CD14-positive monocyte (primary cell): ENCODE data around the gene FAM110C. TPM values are rescaled to one million over a fixed set of nuclear protein-coding genes. Genes with fewer than 3 reads are reported as not detected.
A peak's percentile ranks its signal among the peaks of the same experiment; 100 is the strongest.
"Not testable (repeated sequence)": the region's sequence is repeated elsewhere in the genome, so short reads cannot be mapped to it uniquely, and the experiment has no call there.

Experiments
- DNase-seq, 3 donors: peaks; one replicate each; pipeline ENCODE4 v3.0.0-alpha.2; 2011 to 2022
- H2AFZ ChIP-seq: 2 replicates; pipeline ENCODE4 v1.6.0; 2012; ENCODE audit warnings: mild to moderate bottlenecking, low read depth, low read length, inconsistent platforms; ENCODE audit not compliant: insufficient read depth, poor library complexity, severe bottlenecking
- H3K27ac ChIP-seq, 2 donors: 1 replicate in 1 of 2; 2 replicates in 1 of 2; pipeline ENCODE4 v1.5.1; 2012 to 2013; ENCODE audit warnings: low read length in 2 of 2, control low read depth in 1 of 2, inconsistent platforms in 1 of 2, low read depth in 1 of 2, mild to moderate bottlenecking in 1 of 2
- H3K27me3 ChIP-seq, 2 donors: one replicate each; pipeline versions ENCODE4 v1.6.0 to v1.6.1; 2011 to 2013; ENCODE audit warnings: low read length in 2 of 2; ENCODE audit not compliant: control insufficient read depth in 2 of 2, insufficient read depth in 2 of 2
- H3K36me3 ChIP-seq, 2 donors: replicated peaks in 1 of 2; 1 replicate in 1 of 2; 2 replicates in 1 of 2; pipeline versions ENCODE4 v1.5.1 to v1.6.1; 2012 to 2013; ENCODE audit warnings: low read length in 2 of 2, control low read depth in 1 of 2, inconsistent platforms in 1 of 2, mild to moderate bottlenecking in 1 of 2; ENCODE audit not compliant: insufficient read depth in 2 of 2, control insufficient read depth in 1 of 2
- H3K4me1 ChIP-seq, 2 donors: 1 replicate in 1 of 2; 2 replicates in 1 of 2; pipeline versions ENCODE4 v1.5.1 to v1.6.1; 2012 to 2013; ENCODE audit warnings: low read length in 2 of 2, control low read depth in 1 of 2, inconsistent platforms in 1 of 2, mild to moderate bottlenecking in 1 of 2, moderate library complexity in 1 of 2; ENCODE audit not compliant: insufficient read depth in 2 of 2, control insufficient read depth in 1 of 2
- H3K4me2 ChIP-seq: replicated peaks from 2 replicates; pipeline ENCODE3; 2012; ENCODE audit warnings: low read length, moderate library complexity, mild to moderate bottlenecking; ENCODE audit not compliant: poor library complexity, severe bottlenecking; ENCODE audit errors: extremely low read depth
- H3K4me3 ChIP-seq, 3 experiments: fragments of 200-600 bp in 1 of 3; sonication (generic) in 1 of 3; replicated peaks in 1 of 3; 1 replicate in 2 of 3; 2 replicates in 1 of 3; pipeline ENCODE4 v1.5.1; 2011 to 2013; ENCODE audit warnings: low read length in 3 of 3, mild to moderate bottlenecking in 3 of 3, control low read depth in 2 of 3, low read depth in 2 of 3, inconsistent platforms in 1 of 3, moderate library complexity in 1 of 3
- H3K79me2 ChIP-seq: 2 replicates; pipeline ENCODE4 v1.6.0; 2012; ENCODE audit warnings: mild to moderate bottlenecking, control low read depth, inconsistent platforms, low read length, moderate library complexity; ENCODE audit not compliant: insufficient read depth
- H3K9ac ChIP-seq: 2 replicates; pipeline ENCODE4 v1.6.0; 2017; ENCODE audit warnings: low read length, mild to moderate bottlenecking; ENCODE audit not compliant: insufficient read depth, poor library complexity, severe bottlenecking
- H3K9me3 ChIP-seq, 2 donors: replicated peaks in 1 of 2; 1 replicate in 1 of 2; 2 replicates in 1 of 2; pipeline versions ENCODE4 v1.5.1 to v1.6.1; 2012 to 2013; ENCODE audit warnings: low read length in 2 of 2, control low read depth in 1 of 2; ENCODE audit not compliant: control insufficient read depth in 1 of 2, insufficient read depth in 1 of 2
- H4K20me1 ChIP-seq: 2 replicates; pipeline ENCODE4 v1.6.0; 2012; ENCODE audit warnings: mild to moderate bottlenecking, low read length, control low read depth, moderate library complexity; ENCODE audit not compliant: insufficient read depth
- H3K27ac Mint-ChIP-seq, 7 donors: one replicate each; pipeline ENCODE4 v1.8.0; 2020; ENCODE audit warnings: mild to moderate bottlenecking in 7 of 7, mixed read lengths in 7 of 7, moderate library complexity in 6 of 7, inconsistent platforms in 2 of 7
- H3K27me3 Mint-ChIP-seq, 3 donors: one replicate each; pipeline ENCODE4 v1.8.0; 2021 to 2022; ENCODE audit warnings: low read depth in 3 of 3, mild to moderate bottlenecking in 3 of 3, mixed read lengths in 3 of 3, moderate library complexity in 3 of 3, inconsistent platforms in 1 of 3
- H3K36me3 Mint-ChIP-seq, 2 donors: one replicate each; pipeline ENCODE4 v1.8.0; 2020; ENCODE audit warnings: mixed read lengths in 2 of 2, inconsistent platforms in 1 of 2, mild to moderate bottlenecking in 1 of 2
- H3K4me1 Mint-ChIP-seq: one replicate; pipeline ENCODE4 v1.8.0; 2020; ENCODE audit warnings: mild to moderate bottlenecking, mixed read lengths
- H3K4me3 Mint-ChIP-seq, 2 donors: one replicate each; pipeline ENCODE4 v1.8.0; 2020; ENCODE audit warnings: mild to moderate bottlenecking in 2 of 2, mixed read lengths in 2 of 2, moderate library complexity in 1 of 2
- H3K9me3 Mint-ChIP-seq, 7 donors: one replicate each; pipeline ENCODE4 v1.8.0; 2020 to 2022; ENCODE audit warnings: mixed read lengths in 7 of 7, mild to moderate bottlenecking in 6 of 7, moderate library complexity in 6 of 7, inconsistent platforms in 2 of 7
- WGBS: methylation state at CpG from one replicate; pipeline ENCODE4 v1.1.5; 2013; ENCODE audit warnings: missing lambda C conversion rate; ENCODE audit not compliant: insufficient coverage; 5-methylcytosine and 5-hydroxymethylcytosine counted together
- intact Hi-C, 2 donors: fragments of 100-400 bp; cut with micrococcal nuclease; formaldehyde crosslinking; loops; one replicate each; pipeline versions ENCODE4 v1.15.0 to v1.15.1; 2023
- polyA plus RNA-seq, 3 donors: library from polyadenylated mRNA; depleted of rRNA in 1 of 3; unstranded in 2 of 3; stranded (reverse) in 1 of 3; fragments of 300-500 nt in 2 of 3; fragments of >200 nt in 1 of 3; fragmentation: Illumina TruSeq in 2 of 3; gene quantifications; 1 replicate in 2 of 3; 2 replicates in 1 of 3; pipeline ENCODE4 v1.2.3, GENCODE V29; 2012 to 2021
- TF ChIP-seq, protein P1 (sequence below): fragments of 200-600 bp; IDR thresholded peaks from one replicate; pipeline ENCODE4 v1.8.0; 2022; ENCODE audit warnings: antibody characterized with exemption, mild to moderate bottlenecking

Gene FAM110C
- polyA plus RNA-seq, 3 donors: not detected

DNA sequence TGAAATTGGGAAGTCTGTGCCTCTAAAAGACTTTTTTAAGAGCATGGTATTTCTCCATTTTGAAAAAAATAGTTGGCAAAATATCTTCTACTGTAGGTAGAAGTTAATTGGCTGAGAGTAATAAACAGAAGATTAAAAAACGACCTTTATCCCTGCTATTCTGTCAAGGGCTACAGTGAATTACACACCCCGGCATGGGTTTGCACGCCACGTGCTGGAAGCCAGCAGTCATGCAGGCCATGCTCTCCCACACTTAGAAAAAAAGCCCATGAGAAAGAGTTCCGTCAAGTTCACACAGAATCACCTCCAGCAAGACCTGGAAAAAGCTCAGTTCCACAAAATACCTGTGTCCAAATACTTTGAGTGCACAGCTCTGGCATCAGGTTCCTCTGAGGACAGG, 26.8 kb downstream of the FAM110C start:
- H3K4me1 ChIP-seq: no peaks in the 10 kb centered on the region
- H3K27me3 ChIP-seq: no peaks in the 10 kb centered on the region
- no peak overlapping the region for H3K27ac ChIP-seq
- no peaks in the 10 kb centered on the region for H3K36me3 ChIP-seq
- H3K36me3 Mint-ChIP-seq: no peaks in the 10 kb centered on the region
- H3K79me2 ChIP-seq: no peaks in the 10 kb centered on the region
- H4K20me1 ChIP-seq: no peaks in the 10 kb centered on the region
- H3K4me3 Mint-ChIP-seq: no peak overlapping the region
- H3K4me2 ChIP-seq: no peak overlapping the region
- intact Hi-C loops: no loop called here
- 93% methylated on average over 4 of the region's 5 CpGs for WGBS
- no peaks in the 10 kb centered on the region for H3K9me3 ChIP-seq
- no peak overlapping the region for H3K4me3 ChIP-seq
- DNase-seq: no peak
- H3K9ac ChIP-seq: no peak overlapping the region
- H3K27ac Mint-ChIP-seq: no peak overlapping the region
- H3K27me3 Mint-ChIP-seq: peaks cover 3 to 5% (median 4%) of the 10 kb centered on the region in 3 donors
- no peak overlapping the region for H2AFZ ChIP-seq
- no peaks in the 10 kb centered on the region for H3K4me1 Mint-ChIP-seq
- TF ChIP-seq, protein P1, sequence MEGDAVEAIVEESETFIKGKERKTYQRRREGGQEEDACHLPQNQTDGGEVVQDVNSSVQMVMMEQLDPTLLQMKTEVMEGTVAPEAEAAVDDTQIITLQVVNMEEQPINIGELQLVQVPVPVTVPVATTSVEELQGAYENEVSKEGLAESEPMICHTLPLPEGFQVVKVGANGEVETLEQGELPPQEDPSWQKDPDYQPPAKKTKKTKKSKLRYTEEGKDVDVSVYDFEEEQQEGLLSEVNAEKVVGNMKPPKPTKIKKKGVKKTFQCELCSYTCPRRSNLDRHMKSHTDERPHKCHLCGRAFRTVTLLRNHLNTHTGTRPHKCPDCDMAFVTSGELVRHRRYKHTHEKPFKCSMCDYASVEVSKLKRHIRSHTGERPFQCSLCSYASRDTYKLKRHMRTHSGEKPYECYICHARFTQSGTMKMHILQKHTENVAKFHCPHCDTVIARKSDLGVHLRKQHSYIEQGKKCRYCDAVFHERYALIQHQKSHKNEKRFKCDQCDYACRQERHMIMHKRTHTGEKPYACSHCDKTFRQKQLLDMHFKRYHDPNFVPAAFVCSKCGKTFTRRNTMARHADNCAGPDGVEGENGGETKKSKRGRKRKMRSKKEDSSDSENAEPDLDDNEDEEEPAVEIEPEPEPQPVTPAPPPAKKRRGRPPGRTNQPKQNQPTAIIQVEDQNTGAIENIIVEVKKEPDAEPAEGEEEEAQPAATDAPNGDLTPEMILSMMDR: no peak
- H3K9me3 Mint-ChIP-seq: no peaks in the 10 kb centered on the region

DNA sequence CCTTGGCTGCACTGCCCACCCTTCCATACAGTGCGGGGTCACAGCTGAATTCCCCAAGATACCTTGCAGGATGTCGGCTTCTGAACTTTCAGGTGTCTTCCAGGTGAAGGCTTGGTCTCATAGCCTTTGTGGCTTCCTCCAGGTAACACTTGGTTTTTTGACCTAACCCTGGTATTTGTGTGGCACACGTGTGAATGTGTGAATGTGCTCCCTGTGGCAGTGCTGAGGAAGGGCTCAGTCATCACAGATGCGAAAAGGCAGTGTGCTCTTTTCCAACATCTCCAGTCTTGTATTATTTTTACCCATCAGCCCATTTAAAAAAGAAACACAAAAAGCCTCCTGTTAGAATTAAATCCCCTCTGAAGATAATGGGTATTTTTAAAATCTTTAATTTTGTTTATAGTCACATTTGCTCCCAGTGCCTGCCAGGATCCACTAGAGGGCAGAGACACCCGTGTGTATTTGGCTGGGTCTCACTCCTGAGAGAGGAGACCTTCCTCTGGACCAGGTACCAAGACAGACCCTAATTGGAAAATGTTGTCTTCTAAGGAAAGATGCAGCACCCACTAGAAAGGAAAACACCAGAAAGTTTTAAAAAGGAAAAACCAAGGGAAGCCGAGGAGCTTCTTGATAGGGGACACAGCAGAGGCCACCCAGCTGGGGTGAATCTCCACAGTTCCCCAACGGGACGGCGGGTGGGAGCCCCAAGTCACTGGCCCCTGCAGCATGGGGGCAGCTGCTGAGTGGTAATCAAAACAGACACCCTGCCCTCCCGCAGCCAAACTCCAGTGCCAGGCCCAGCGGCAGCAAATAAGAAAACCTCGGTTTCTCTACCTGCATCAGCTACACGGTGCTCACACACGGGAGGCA, 27.7 kb downstream of the FAM110C start:
- H3K36me3 Mint-ChIP-seq: no peaks in the 10 kb centered on the region

DNA sequence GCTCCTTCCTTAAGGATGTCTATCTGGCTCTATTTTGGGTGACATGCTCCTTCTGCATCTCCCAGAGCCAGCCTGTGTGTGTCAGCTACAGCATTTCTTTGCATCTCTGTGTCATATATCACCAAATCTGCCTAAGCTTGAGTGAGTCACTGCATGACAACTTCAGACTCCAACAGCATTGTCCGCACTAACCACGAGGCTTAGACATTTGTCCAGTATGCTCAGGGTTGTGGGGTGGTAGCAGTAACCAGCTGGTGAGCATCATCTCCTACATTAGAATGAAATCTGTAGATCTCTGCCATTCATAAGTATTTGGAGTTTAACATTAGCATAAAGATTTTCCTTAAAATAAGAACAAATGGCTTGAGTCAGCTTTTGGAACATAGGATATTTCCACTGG, 30.4 kb downstream of the FAM110C start:
- no CpG with 5 or more reads among the region's 2 CpGs for WGBS
- H3K4me3 ChIP-seq, H3K9ac ChIP-seq, H3K4me1 Mint-ChIP-seq, DNase-seq, H3K9me3 ChIP-seq, H3K4me3 Mint-ChIP-seq, H2AFZ ChIP-seq, intact Hi-C loops, H4K20me1 ChIP-seq, H3K4me2 ChIP-seq, H3K4me1 ChIP-seq, H3K36me3 ChIP-seq, H3K27me3 ChIP-seq, H3K79me2 ChIP-seq, H3K36me3 Mint-ChIP-seq, H3K27me3 Mint-ChIP-seq, H3K27ac ChIP-seq: not testable (repeated sequence)
- Mint-ChIP-seq H3K9me3 (peaks cover 6 to 10% (median 7%) of the 10 kb centered on the region in 7 donors), H3K27ac (peak overlapping the region in 1 of 7 donors; percentile 64)

More for the DNA sequence above, 27.7 kb downstream of the FAM110C start:
- Mint-ChIP-seq H3K27ac (no peak overlapping the region), H3K4me1 (no peaks in the 10 kb centered on the region), H3K27me3 (peaks cover 3 to 5% (median 5%) of the 10 kb centered on the region in 3 donors), H3K4me3 (no peak overlapping the region), H3K9me3 (no peaks in the 10 kb centered on the region)
- H4K20me1 ChIP-seq: no peaks in the 10 kb centered on the region
- WGBS: 87% methylated on average over 7 of the region's 14 CpGs
- DNase-seq: no peak
- TF ChIP-seq, protein P1: no peak
- no peak overlapping the region for H3K4me2 ChIP-seq
- H3K27ac ChIP-seq: no peak overlapping the region
- H2AFZ ChIP-seq: no peak overlapping the region
- H3K4me3 ChIP-seq: no peak overlapping the region
- H3K36me3 ChIP-seq: no peaks in the 10 kb centered on the region
- no peaks in the 10 kb centered on the region for H3K27me3 ChIP-seq
- no peaks in the 10 kb centered on the region for H3K9me3 ChIP-seq
- H3K4me1 ChIP-seq: no peaks in the 10 kb centered on the region
- H3K9ac ChIP-seq: no peak overlapping the region
- H3K79me2 ChIP-seq: no peaks in the 10 kb centered on the region
- intact Hi-C loops: no loop called here
